Upper lobe of right lung (tissue), 1 donor: Measurements from ENCODE around the gene CHMP1A. TPM values are rescaled to one million over a fixed set of nuclear protein-coding genes. Genes with fewer than 3 reads are reported as not detected.

Experiments
- ATAC-seq: fragments of 200-7000 bp; cut with Tn5 transposase; one replicate; pipeline ENCODE4 v1.9.1; 2020; ENCODE audit warnings: mild to moderate bottlenecking, moderate library complexity
- DNase-seq: peaks from one replicate; pipeline ENCODE4 v3.0.0-alpha.2; 2020
- H3K27ac ChIP-seq: fragments of 200-600 bp; one replicate; pipeline ENCODE4 v1.8.0; 2022
- H3K27me3 ChIP-seq: fragments of 200-600 bp; one replicate; pipeline ENCODE4 v1.8.0; 2022; ENCODE audit warnings: mild to moderate bottlenecking
- H3K36me3 ChIP-seq: fragments of 200-600 bp; one replicate; pipeline ENCODE4 v1.8.0; 2022
- H3K4me1 ChIP-seq: fragments of 200-600 bp; one replicate; pipeline ENCODE4 v1.8.0; 2022
- H3K4me3 ChIP-seq: fragments of 200-600 bp; one replicate; pipeline ENCODE4 v1.8.0; 2022; ENCODE audit warnings: mild to moderate bottlenecking
- H3K9me3 ChIP-seq: fragments of 200-600 bp; one replicate; pipeline ENCODE4 v1.8.0; 2022
- intact Hi-C: fragments of 100-400 bp; cut with DNase I; formaldehyde crosslinking; loops from one replicate; pipeline ENCODE4 v1.11.0; 2022
- total RNA-seq: library from RNA; stranded (reverse); fragmentation: NEBNext Ultra II Directional; extraction: Animal tissue kit (Norgen Biotek cat#: 25700); gene quantifications from one replicate; pipeline ENCODE4 v1.2.1, GENCODE V29; 2021
- TF ChIP-seq, protein P1 (sequence below): fragments of 200-600 bp; IDR thresholded peaks from one replicate; pipeline ENCODE4 v1.8.0; 2022; ENCODE audit warnings: antibody characterized with exemption
- donor health status: DM: no; HTN: yes; CAD: no; lungs with severe emphysema.

The CHMP1A gene
- total RNA-seq, 1 donor from 2014 or later = 74.0 TPM

DNA sequence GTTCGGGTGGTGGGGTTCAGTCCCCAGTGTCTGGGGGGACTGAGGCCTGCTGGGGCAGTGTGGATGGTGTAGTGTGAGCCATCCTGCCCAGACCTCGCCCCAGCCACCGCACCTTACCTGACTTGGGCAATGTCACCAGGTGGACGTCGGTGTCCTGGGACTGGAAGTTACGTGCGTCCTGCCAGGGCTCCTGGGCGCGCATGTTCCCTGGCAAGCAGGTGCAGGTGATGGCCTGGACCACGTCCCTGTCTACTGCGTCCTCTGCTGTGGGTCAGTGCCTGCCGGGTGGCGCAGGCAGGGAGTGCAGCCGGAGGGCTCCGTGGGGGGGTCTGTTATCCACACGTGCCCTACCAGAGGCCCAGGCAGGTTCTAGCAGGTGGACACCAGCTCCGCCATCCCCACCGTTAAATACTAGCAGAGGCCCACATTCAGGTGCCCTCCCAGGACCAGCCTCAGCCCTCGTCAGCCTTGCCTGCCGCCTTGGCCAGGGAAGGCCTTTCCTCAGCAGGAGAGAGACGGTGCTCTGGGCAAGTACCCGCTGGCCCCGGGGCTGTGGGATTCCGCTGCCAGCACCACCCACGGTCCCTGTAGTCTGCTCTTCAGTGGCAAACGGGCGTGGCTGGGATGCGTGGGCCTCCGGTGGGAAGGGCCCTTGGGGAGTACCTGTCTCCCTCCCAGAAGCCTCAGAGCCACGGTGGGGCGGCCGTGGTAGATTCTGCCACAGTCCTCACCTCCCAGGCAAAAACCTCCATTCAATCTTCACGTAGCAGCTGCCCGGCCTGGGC lies 52.1 kb downstream of the CHMP1A start:
- intact Hi-C loops = no loop called here
- no peak for ATAC-seq
- H3K4me1 ChIP-seq = peaks cover 9% of the 10 kb centered on the region
- H3K9me3 ChIP-seq = no peaks in the 10 kb centered on the region
- H3K27me3 ChIP-seq = no peaks in the 10 kb centered on the region
- no peaks in the 10 kb centered on the region for H3K36me3 ChIP-seq
- H3K27ac ChIP-seq = no peak overlapping the region
- DNase-seq = no peak
- TF ChIP-seq, protein P1, sequence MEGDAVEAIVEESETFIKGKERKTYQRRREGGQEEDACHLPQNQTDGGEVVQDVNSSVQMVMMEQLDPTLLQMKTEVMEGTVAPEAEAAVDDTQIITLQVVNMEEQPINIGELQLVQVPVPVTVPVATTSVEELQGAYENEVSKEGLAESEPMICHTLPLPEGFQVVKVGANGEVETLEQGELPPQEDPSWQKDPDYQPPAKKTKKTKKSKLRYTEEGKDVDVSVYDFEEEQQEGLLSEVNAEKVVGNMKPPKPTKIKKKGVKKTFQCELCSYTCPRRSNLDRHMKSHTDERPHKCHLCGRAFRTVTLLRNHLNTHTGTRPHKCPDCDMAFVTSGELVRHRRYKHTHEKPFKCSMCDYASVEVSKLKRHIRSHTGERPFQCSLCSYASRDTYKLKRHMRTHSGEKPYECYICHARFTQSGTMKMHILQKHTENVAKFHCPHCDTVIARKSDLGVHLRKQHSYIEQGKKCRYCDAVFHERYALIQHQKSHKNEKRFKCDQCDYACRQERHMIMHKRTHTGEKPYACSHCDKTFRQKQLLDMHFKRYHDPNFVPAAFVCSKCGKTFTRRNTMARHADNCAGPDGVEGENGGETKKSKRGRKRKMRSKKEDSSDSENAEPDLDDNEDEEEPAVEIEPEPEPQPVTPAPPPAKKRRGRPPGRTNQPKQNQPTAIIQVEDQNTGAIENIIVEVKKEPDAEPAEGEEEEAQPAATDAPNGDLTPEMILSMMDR = no peak
- H3K4me3 ChIP-seq = no peak overlapping the region

- no peak overlapping the region for H3K27ac ChIP-seq
- DNase-seq (no peak), ATAC-seq (no peak)
- H3K4me1 ChIP-seq = peaks cover 9% of the 10 kb centered on the region
- H3K27me3 ChIP-seq = no peaks in the 10 kb centered on the region
- H3K36me3 ChIP-seq = no peaks in the 10 kb centered on the region
- TF ChIP-seq, protein P1 = no peak
- intact Hi-C loops = no loop called here
- H3K4me3 ChIP-seq = no peak overlapping the region
- no peaks in the 10 kb centered on the region for H3K9me3 ChIP-seq
Measured at GRCh38 chr16:89604764-89605163, 52.7 kb downstream of the CHMP1A start.

DNA sequence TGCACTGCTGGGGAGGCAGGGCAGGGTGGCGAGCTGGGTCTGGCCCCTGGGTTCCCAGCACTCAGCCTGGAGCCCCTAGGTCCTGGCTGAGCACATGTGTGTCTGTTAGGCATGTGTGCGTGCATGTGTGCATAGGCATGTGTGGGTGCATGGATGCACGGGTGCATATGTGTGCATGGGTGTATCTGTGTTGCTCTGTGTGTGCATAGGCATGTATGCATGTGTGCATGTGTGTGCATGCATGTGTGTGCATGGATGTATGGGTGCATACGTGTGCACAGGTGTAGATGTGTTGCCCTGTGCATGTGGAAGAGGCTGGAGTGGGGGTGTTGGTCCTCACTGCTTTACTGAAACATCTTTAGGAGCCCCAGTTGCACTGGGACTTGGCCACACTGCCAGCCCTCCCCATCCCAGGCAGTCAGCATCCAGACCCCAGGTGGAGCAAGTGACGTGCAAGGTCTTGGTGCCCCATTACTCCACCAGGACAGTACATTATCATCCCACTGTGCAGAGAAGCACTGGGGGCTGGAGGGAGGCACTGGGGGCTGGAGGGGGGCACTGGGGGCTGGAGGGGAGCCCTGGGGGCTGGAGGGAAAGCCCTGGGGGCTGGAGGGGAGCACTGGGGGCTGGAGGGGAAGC lies 54.4 kb downstream of the CHMP1A start:
- Histone ChIP-seq H3K27ac (no peak overlapping the region), H3K27me3 (no peaks in the 10 kb centered on the region), H3K36me3 (no peaks in the 10 kb centered on the region), H3K4me3 (no peak overlapping the region), H3K9me3 (no peaks in the 10 kb centered on the region), H3K4me1 (peaks cover 9% of the 10 kb centered on the region)
- intact Hi-C loops = no loop called here
- no peak for DNase-seq
- TF ChIP-seq, protein P1 = no peak
- ATAC-seq = no peak

DNA sequence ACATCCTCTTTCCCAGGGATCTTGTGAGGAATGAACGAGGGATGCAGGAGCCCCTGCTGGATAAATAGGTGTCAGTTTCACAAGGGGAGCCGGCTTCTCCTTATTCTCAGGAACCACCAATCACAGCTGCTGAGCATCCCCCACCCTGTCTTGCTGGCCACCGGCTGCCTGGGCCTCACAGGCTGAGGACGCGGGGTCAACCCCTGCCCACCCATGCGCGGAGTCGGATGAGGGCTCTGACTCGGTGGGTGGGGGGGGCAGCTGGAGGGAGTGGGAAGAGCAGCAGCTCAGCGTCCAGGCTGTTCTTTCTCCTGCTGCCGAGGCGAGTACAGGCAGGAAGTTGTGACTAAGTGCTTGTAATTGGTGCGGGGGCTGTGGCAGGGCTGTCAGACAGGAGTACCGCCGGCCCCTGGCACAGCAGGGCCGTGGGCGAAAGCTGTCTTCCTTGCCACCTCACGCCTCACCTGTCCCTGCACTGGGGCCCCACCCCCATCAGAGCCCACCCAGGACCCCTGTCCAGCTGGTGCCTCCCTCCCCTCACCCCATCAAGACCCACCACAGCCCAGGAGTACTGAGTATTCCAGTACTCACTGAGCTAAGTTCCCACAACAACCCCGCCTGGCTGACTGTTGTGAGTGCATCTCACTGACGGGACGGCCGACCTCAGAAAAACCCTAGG lies 55.1 kb downstream of the CHMP1A start:
- ATAC-seq (peak; percentile 63), DNase-seq (no peak)
- Histone ChIP-seq H3K36me3 (no peaks in the 10 kb centered on the region), H3K27me3 (no peaks in the 10 kb centered on the region), H3K4me3 (no peak overlapping the region), H3K27ac (no peak overlapping the region), H3K4me1 (peaks cover 9% of the 10 kb centered on the region), H3K9me3 (no peaks in the 10 kb centered on the region)
- intact Hi-C loops = no loop called here
- TF ChIP-seq, protein P1 = no peak

GRCh38 chr16:89601906-89602272 lies 55.6 kb downstream of the CHMP1A start:
- H3K27me3 ChIP-seq = no peaks in the 10 kb centered on the region
- intact Hi-C loops = no loop called here
- ATAC-seq = no peak
- no peak for DNase-seq
- TF ChIP-seq, protein P1 = no peak
- H3K4me3 ChIP-seq = no peak overlapping the region
- H3K36me3 ChIP-seq = no peaks in the 10 kb centered on the region
- no peak overlapping the region for H3K27ac ChIP-seq
- H3K9me3 ChIP-seq = no peaks in the 10 kb centered on the region
- H3K4me1 ChIP-seq = peaks cover 9% of the 10 kb centered on the region
